Activated T-cell treated with anti-CD3 and anti-CD28 coated beads, Interleukin-2, amount 50 U/mL, for 4 hours (primary cell): ENCODE data around the gene P2RX1. TPM values are rescaled to one million over a fixed set of nuclear protein-coding genes. Genes with fewer than 3 reads are reported as not detected.
"Not testable (repeated sequence)": the region's sequence is repeated elsewhere in the genome, so short reads cannot be mapped to it uniquely, and the experiment has no call there.

Experiments used
- ATAC-seq, 2 donors: fragments of 200-7000 bp; cut with Tn5 transposase; one replicate each; pipeline ENCODE4 v1.10.0; 2021
- DNase-seq: peaks from one replicate; pipeline ENCODE4 v3.0.0-alpha.2; 2020
- H3K27me3 Mint-ChIP-seq: one replicate; pipeline ENCODE4 v1.8.0; 2021; ENCODE audit warnings: low read depth, mixed read lengths
- H3K36me3 Mint-ChIP-seq: one replicate; pipeline ENCODE4 v1.8.0; 2022; ENCODE audit warnings: mixed read lengths; ENCODE audit not compliant: insufficient read depth
- H3K4me1 Mint-ChIP-seq: one replicate; pipeline ENCODE4 v1.8.0; 2021; ENCODE audit warnings: low read depth, mixed read lengths
- H3K4me3 Mint-ChIP-seq: one replicate; pipeline ENCODE4 v1.8.0; 2021; ENCODE audit warnings: mild to moderate bottlenecking, moderate library complexity, mixed read lengths
- H3K9me3 Mint-ChIP-seq: one replicate; pipeline ENCODE4 v1.8.0; 2021; ENCODE audit warnings: mixed read lengths
- total RNA-seq, 3 donors: library from RNA; stranded (reverse); gene quantifications; one replicate each; pipeline ENCODE4 v1.2.1, GENCODE V29; 2021

The P2RX1 gene
- total RNA-seq, 3 donors from 2014 or later: 0.13 to 0.52 (median 0.21) TPM

DNA sequence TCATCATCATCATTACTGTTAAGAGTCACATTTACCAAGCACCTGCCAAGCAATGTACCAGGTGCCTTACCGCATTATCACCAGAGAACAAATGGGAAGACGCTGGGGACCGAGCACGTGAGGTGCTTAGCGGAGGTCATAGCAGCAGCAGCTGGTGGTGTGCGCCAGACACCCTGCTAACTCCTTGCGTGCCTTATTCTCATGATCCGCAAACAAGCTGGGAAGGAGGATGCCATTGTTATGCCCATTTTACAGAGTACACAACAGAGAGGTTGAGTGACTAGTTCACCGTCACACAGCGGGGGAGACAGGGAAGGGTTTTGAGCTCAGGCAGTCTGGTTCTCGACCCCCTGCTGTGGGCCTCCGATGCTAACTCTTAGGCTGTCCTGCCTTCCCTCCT, 40.7 kb upstream of the P2RX1 start:
- no peaks in the 10 kb centered on the region for H3K27me3 Mint-ChIP-seq
- no peaks in the 10 kb centered on the region for H3K9me3 Mint-ChIP-seq
- H3K4me3 Mint-ChIP-seq: no peak overlapping the region
- H3K4me1 Mint-ChIP-seq: peaks cover 50% of the 10 kb centered on the region
- DNase-seq (no peak), ATAC-seq (no peak)
- H3K36me3 Mint-ChIP-seq: peaks cover 6% of the 10 kb centered on the region

DNA sequence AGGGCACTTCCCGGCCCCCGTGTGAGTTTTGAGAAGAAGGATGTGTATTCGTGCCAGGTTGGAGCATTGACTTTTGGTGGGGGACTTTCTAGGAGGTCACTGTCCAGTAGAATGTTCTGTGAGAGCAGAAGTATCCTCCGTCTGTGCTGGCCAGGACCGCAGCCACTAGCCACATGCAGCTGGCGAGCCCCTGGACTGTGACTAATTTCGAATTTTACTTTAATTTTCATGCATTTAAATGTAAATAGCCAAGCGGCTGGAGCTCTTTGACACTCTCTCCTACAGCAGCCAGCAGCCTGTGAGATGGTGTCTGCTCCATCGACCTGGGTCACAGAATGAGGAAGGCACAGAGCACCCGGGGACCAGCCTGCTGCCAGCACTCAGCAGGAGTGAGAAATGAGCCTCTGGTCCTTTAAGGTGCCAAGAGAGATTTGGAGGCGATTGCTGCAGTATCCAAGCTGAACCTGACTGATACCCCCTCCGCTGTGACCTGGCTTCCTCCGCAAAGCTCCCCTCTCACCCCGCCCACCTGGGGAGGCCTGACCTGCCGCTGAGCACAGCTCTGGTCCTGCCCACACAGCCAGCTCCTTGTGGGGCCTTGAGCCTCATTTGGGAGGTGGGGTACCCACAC, 40.2 kb upstream of the P2RX1 start:
- Mint-ChIP-seq H3K4me1 (peaks cover 45% of the 10 kb centered on the region), H3K4me3 (no peak overlapping the region), H3K27me3 (no peaks in the 10 kb centered on the region), H3K36me3 (peaks cover 6% of the 10 kb centered on the region), H3K9me3 (no peaks in the 10 kb centered on the region)
- ATAC-seq (peak; percentile 53 to 63), DNase-seq (no peak)

DNA sequence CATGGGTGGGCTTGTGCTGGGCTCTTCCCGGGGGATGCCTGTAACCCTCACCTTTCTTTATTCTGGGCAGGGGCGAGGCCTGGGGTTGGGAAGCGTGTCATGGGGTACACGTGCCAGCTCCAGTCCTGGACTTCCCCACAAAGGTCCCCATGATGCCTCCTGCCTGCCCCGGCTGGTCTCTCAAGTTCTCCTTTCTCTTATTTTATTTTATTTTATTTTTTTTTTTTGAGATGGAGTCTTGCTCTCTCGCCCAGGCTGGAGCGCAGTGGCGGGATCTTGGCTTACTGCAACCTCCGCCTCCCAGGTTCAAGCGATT, 39.4 kb upstream of the P2RX1 start:
- Mint-ChIP-seq H3K4me3 (no peak overlapping the region), H3K9me3 (no peaks in the 10 kb centered on the region), H3K27me3 (no peaks in the 10 kb centered on the region), H3K4me1 (peaks cover 36% of the 10 kb centered on the region), H3K36me3 (peaks cover 6% of the 10 kb centered on the region)
- DNase-seq: no peak
- ATAC-seq: no peak

DNA sequence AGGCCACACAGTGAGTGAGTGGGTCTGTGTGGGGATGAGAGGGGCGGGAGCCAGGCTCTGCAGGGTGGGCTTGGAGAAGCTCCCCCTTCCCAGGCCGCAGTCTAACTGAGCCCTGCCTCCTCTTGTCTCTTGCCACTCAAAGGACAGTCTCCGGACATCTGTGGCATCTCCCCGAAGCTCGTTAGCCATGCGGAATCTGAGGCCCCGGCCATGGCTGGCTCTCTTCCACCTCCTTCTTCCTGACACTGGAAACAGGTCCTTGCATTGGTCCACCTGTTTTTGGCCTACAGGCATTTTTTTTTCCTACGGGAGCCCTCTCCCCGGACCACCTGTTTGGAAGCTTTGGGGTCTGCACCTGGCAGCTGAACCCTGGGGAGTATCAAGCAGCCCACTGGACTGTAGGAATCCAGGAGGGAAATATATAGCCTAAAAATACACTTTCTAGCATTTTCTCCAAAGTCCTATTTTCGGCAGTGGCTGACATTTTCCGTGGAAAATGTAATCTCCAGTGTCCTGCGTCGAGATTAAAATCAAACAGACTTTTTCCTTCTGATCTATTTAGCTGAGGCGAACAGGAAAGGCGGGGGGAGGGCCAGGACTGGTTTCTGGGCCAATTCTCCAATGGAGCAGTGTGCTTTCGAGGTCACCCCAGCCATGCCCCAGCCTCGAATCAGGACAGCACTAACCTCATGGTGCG, 38.9 kb upstream of the P2RX1 start:
- peaks cover 6% of the 10 kb centered on the region for H3K36me3 Mint-ChIP-seq
- H3K4me1 Mint-ChIP-seq: peaks cover 31% of the 10 kb centered on the region
- no peak for DNase-seq
- no peak for ATAC-seq
- H3K4me3 Mint-ChIP-seq: no peak overlapping the region
- no peaks in the 10 kb centered on the region for H3K27me3 Mint-ChIP-seq
- no peaks in the 10 kb centered on the region for H3K9me3 Mint-ChIP-seq

DNA sequence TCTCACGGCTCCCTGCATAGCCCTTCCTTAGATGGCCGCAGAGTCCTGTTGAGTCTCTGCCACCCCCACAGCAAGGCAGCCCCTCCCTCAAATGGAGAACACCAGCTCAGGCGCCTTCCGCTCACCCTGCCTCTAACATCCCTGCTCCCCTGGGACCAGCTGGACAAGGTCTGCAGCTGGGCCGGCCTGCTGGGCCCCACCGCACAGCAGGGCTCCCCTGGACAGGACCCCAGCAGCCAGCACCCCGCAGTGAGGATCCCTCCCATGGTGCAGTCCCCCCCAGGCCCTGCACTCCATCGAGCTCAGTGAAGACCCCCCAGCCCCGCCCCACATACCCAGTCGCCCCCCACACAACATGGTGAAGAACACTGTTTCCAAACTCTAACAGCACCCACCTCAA, 37.8 kb upstream of the P2RX1 start:
- H3K4me1 Mint-ChIP-seq: peaks cover 21% of the 10 kb centered on the region
- H3K27me3 Mint-ChIP-seq: no peaks in the 10 kb centered on the region
- ATAC-seq (no peak), DNase-seq (no peak)
- peaks cover 9% of the 10 kb centered on the region for H3K36me3 Mint-ChIP-seq
- H3K9me3 Mint-ChIP-seq: no peaks in the 10 kb centered on the region
- no peak overlapping the region for H3K4me3 Mint-ChIP-seq

DNA sequence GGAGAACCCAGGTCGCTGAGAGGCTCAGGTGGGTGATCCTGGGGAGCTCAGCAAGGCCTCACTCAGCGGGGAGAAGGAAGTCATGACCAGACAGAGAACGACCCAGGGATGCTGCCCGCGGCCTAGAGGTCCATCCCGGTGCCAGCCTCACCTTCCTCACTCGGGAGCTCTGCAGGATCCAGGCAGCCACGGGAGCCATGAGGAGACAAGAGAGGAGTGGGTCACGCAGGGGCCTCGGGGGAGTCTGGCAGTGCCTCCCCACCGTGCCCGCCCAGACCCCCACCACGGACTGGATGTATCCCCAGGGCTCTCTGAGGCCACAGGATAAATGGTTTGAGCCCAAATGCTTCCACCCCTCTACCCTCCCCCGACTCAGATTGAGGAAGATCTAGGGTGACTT, 37.3 kb upstream of the P2RX1 start:
- no peak overlapping the region for H3K4me3 Mint-ChIP-seq
- ATAC-seq: no peak
- no peaks in the 10 kb centered on the region for H3K9me3 Mint-ChIP-seq
- peaks cover 10% of the 10 kb centered on the region for H3K36me3 Mint-ChIP-seq
- peaks cover 20% of the 10 kb centered on the region for H3K4me1 Mint-ChIP-seq
- no peak for DNase-seq
- no peaks in the 10 kb centered on the region for H3K27me3 Mint-ChIP-seq

DNA sequence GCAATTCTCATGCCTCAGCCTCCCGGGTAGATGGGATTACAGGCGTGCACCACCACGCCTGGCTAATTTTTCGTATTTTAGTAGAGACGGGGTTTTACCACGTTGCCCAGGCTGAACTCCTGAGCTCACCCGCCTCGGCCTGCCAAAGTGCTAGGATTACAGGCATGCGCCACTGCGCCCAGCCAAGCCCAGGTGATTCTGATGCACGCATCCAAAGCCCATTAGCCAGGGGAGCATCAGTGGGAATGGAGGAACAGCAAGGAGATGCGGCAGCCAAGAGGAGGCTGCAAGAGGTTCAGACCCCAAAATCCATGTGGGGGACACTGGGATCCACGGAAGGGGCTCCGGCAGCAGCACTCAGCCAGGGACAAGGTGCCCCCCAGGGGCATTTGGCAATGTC, 35.9 kb upstream of the P2RX1 start:
- no peak for ATAC-seq
- Mint-ChIP-seq H3K4me3 (no peak overlapping the region), H3K9me3 (no peaks in the 10 kb centered on the region), H3K27me3 (no peaks in the 10 kb centered on the region), H3K36me3 (peaks cover 10% of the 10 kb centered on the region), H3K4me1 (peaks cover 14% of the 10 kb centered on the region)
- no peak for DNase-seq

DNA sequence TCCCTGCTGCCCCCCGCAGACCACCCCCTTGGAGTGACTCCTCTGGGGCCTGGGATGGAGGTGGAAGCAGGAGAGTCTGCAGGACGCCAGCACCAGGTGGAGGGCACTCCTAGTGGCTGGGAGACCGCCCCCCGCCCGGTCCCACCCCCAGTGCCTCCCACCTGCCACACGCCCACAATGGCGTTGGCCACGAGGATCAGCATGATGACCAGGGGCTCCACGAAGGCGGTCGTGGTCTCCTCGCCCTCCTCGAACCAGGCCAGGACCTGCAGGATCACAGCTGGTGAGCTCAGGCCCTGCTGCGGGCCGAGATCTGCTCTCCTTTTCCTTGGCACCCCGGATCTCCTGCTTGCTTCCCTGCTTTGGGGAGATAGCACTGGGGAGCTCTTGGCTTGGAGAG, 35.2 kb upstream of the P2RX1 start:
- Mint-ChIP-seq H3K36me3 (peaks cover 6% of the 10 kb centered on the region), H3K4me1 (peaks cover 6% of the 10 kb centered on the region), H3K9me3 (no peaks in the 10 kb centered on the region), H3K4me3 (no peak overlapping the region), H3K27me3 (no peaks in the 10 kb centered on the region)
- no peak for ATAC-seq
- no peak for DNase-seq

DNA sequence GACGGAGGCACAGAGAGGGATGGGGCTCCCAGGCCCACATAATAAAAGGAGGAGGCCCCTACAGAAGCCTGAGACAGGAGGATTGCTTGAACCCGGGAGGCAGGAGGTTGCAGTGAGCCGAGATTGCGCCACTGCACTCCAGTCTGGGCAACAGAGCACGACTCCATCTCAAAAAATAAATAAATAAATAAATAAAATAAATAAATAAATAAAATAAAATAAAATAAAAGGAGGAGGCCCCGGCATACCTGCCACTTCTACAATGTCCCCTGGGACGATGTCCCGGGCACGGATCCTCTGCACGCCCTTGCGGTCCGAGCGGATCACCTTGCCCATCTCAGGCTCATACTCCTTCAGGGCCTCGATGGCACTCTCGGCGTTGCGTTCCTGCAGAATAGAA, 34.7 kb upstream of the P2RX1 start:
- no peaks in the 10 kb centered on the region for H3K27me3 Mint-ChIP-seq
- H3K9me3 Mint-ChIP-seq: no peaks in the 10 kb centered on the region
- H3K4me1 Mint-ChIP-seq: peaks cover 2% of the 10 kb centered on the region
- DNase-seq (no peak), ATAC-seq (no peak)
- no peak overlapping the region for H3K4me3 Mint-ChIP-seq
- peaks cover 6% of the 10 kb centered on the region for H3K36me3 Mint-ChIP-seq

DNA sequence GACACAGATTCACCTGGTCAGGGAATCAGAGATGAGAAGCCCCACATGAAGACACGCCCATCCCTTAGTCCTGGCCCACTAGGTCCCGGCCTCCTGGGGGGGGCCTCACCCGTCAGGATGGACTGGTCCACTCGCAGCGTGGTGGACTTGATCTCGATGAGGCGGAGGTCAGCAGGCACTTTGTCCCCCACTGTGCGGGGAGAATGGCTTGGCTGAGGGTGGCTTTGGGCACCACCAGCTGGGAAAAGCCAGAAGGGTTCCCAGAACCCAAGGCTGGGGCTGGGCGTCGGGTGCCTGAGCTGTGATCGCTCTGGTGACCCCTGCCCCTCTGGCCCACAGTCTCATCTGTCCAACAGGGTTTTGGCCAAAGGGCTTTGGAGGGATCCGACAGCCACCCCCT, 34.3 kb upstream of the P2RX1 start:
- peaks cover 8% of the 10 kb centered on the region for H3K36me3 Mint-ChIP-seq
- H3K27me3 Mint-ChIP-seq: no peaks in the 10 kb centered on the region
- DNase-seq: no peak
- peaks cover 2% of the 10 kb centered on the region for H3K4me1 Mint-ChIP-seq
- H3K9me3 Mint-ChIP-seq: no peaks in the 10 kb centered on the region
- H3K4me3 Mint-ChIP-seq: no peak overlapping the region
- ATAC-seq: no peak

DNA sequence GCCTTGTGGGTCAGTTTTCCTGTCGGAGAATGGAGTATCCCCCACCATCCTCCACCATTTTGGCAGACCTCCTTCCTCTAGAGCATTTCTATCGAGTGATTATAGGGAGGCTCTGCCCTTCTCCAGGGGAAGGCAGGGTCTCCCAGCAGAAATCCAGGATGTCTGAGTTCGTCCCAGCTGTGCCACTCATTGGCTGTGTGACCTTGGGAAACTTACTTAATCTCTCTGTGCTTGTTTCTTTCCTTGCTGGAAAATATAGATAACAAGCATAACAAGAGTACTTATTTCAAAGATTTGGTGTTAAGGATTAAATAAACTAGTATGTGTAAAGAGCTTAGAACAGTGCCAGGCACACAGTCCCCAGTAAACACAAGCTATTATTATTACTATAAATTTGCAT, 33.2 kb upstream of the P2RX1 start:
- ATAC-seq (no peak), DNase-seq (no peak)
- no peaks in the 10 kb centered on the region for H3K4me1 Mint-ChIP-seq
- H3K36me3 Mint-ChIP-seq: peaks cover 8% of the 10 kb centered on the region
- no peak overlapping the region for H3K4me3 Mint-ChIP-seq
- no peaks in the 10 kb centered on the region for H3K27me3 Mint-ChIP-seq
- H3K9me3 Mint-ChIP-seq: no peaks in the 10 kb centered on the region

DNA sequence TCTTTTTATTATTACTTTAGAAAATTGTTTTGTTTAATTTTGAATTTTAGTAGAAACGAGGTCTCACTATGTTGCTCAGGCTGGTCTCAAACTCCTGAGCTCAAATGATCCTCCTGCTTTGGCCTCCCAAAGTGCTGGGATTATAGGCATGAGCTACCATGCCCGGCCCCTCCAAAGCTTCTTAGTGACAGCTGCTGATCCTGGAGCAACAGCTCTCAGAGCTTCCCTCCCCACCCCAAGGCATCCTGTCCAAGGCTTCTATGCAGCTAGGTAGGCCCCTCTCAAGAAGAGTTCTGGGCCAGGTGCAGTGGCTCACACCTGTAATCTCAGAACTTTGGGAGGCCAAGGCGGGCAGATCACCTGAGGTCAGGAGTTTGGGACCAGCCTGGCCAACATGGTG, 32.3 kb upstream of the P2RX1 start:
- not testable (repeated sequence) for H3K9me3 Mint-ChIP-seq, H3K4me1 Mint-ChIP-seq, H3K27me3 Mint-ChIP-seq, H3K4me3 Mint-ChIP-seq, ATAC-seq, DNase-seq
- H3K36me3 Mint-ChIP-seq: peaks cover 12% of the 10 kb centered on the region

DNA sequence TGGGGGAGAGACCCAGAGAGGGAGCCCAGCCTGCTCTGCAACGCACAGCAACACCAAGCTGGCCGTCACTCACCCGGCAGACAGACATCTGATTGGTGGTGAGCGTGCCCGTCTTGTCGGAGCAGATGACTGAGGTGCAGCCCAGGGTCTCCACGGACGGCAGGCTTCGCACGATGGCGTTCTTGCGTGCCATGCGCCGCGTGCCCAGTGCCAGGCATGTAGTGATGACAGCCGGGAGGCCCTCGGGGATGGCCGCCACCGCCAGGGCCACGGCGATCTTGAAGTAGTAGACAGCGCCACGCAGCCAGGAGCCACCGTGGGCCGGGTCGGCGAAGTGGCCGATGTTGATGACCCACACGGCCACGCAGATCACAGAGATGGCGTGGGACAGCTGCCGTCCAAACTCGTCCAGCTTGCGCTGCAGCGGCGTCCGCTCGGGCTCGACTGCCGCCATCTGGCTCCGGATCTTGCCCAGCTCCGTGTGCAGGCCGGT, 31.1 kb upstream of the P2RX1 start:
- H3K4me1 Mint-ChIP-seq: no peaks in the 10 kb centered on the region
- H3K27me3 Mint-ChIP-seq: no peaks in the 10 kb centered on the region
- H3K9me3 Mint-ChIP-seq: no peaks in the 10 kb centered on the region
- peaks cover 12% of the 10 kb centered on the region for H3K36me3 Mint-ChIP-seq
- no peak for DNase-seq
- no peak for ATAC-seq
- H3K4me3 Mint-ChIP-seq: no peak overlapping the region

DNA sequence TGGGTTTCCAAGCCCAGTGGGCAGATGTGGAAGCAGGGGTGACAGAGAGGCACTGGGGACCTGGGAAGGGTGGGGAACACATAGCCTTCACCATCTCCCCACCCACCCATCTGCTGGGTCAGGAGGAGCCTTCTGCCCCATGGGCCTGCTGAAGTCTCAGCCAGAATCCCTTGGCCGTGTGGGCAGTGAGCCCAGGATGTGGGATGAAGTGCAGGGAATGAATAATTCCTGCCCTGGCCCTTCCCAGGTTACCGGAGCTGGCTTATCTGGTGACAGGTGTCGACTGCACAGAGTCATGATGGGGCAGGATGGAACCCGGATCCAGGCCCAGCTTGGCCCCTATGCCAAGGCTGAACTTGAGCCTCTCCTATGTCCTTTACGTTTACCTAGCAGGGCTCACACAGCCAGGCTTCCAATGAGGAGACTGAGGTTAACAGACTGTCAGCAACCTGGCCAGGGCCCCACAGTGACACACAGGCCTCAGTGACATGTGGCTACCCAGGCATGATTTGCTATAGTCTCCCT, 30.5 kb upstream of the P2RX1 start:
- no peak overlapping the region for H3K4me3 Mint-ChIP-seq

More for the DNA sequence above, 30.5 kb upstream of the P2RX1 start:
- ATAC-seq (no peak), DNase-seq (no peak)
- Mint-ChIP-seq H3K4me1 (no peaks in the 10 kb centered on the region), H3K27me3 (no peaks in the 10 kb centered on the region), H3K36me3 (peaks cover 12% of the 10 kb centered on the region), H3K9me3 (no peaks in the 10 kb centered on the region)
